CD4-positive, alpha-beta T cell treated with Interleukin-4 for 4 hours (primary cell): ENCODE measurements around the gene RCAN1.
"Not testable (repeated sequence)": the region's sequence is repeated elsewhere in the genome, so short reads cannot be mapped to it uniquely, and the experiment has no call there.

Source experiments
- DNase-seq: peaks from one replicate; pipeline ENCODE4 v3.0.0-alpha.2; 2020

Gene RCAN1

DNA sequence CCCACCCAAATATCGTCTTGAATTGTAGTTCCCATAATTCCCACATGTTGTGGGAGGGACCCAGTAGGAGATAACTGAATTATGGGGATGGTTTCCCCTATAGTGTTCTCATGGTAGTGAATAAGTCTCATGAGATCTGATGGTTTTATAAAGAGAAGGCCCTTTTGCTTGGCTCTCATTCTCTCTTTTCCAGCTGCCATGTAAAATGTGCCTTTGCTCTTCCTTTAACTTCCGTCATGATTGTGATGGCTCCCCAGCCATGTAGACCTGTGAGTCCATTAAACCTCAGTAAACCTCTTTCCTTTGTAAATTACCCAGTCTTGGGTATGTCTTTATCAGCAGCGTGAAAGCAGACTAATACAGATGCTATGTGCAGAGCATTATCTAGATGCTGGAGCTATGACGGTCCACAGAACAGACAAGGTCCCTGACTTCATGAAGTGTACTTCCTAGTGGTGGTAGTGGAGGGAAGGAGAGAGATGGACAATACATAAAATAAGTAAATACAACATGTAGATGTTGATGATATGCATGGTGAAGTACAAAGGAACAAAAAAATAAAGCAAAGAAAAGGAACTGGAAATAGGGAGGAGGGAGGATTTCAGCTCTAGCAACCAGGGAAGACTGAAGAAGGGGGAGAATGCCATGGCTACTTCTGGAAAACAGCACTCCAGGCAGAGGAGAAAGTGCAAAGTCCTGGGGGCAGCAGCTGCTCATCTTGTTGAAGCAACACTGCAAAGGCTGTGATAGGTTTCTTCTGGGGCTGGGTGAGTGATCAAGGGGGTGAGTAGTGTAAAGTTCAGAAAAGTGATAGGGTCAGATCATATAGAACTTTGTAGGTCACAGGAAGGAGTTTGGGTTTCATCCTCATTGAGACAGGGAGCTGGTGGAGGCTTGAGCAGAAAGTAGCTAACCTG, 6.8 kb upstream of the RCAN1 start:
- DNase-seq = no peak

DNA sequence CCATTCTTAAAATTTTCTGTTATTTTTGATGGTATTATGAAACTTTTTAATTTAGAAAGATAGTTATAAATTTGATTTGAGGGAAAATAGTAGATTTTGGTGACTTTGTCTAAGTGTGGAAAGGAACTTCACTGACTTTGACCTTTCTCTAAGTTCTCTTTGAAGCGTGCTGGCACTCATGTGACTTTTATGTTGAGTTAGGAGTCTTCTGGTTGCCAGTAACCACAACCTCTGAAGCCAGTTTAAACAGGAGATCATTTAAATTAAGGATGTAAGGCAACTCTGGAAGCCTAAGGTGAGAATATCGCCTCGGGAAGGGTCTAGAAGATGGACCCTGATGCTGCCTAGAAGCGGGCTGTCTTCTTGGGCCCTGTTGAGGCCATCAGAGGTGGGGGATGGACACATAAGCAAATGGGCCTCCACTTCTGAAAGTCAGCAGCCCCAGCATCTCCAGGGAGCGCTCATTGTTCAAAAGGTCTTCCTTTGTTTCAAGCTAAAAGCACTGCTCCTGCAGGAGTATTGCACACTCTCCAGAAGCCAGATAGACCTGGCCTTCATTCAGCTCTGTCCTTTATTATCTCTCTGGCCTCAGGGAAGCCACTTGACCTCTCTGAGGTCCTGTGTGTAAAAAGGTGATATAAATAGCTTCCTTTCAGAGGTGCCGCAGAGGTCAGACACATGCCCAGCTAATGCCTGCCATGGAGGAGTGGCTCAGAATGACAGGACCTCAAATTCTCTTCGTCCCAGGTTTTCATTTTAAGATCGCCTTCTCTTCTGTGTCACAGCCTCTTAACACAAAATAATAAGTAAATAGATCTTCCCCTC, 5.1 kb upstream of the RCAN1 start:
- no peak for DNase-seq

DNA sequence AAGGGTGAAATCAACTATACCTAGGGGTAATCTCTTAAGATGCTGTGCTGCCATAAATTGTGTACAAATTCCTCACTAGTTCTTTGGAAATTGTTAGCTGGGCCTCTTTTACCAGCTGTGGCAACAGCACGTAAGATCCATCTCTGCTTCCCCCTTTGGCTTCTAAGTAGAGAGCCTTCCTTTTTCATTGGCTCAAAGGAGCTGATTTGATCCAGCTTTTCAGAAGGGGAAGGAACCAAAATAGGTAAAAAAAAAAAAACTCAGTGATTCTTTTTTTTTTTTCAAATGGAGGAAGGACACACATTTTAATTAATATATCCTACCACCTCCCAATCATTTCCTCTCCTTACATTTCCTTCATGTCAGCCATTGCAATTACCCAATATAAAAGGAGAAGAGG, 4.0 kb upstream of the RCAN1 start:
- no peak for DNase-seq

- DNase-seq = no peak
These were observed 2.9 kb upstream of the RCAN1 start for GRCh38 chr21:34617753-34618339.

GRCh38 chr21:34615487-34615814, 538 bp upstream of the RCAN1 start:
- no peak for DNase-seq

- no peak for DNase-seq
These were observed 960 bp downstream of the RCAN1 start for GRCh38 chr21:34613679-34614627.

DNA sequence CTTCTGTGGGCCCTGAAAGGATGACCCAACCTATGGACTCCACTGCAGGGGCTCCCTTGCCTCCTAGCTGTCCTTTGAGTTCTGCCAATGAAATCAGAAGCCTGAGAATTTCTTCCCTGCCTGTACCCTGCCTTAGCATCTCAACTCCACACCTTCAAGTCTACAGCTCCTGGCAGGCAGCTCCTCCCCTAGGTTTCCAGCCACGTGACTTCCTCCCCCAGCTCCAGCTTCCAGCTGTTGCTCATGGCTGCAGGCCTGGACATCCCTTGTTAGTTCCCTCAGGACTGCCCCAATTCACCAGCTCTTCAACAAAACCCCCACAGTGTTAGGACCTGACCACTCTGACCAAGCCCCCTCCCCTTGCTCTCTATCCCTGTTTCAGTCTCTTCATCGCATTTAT, 2.4 kb downstream of the RCAN1 start:
- no peak for DNase-seq

GRCh38 chr21:34612056-34612455, 2.9 kb downstream of the RCAN1 start:
- no peak for DNase-seq

DNA sequence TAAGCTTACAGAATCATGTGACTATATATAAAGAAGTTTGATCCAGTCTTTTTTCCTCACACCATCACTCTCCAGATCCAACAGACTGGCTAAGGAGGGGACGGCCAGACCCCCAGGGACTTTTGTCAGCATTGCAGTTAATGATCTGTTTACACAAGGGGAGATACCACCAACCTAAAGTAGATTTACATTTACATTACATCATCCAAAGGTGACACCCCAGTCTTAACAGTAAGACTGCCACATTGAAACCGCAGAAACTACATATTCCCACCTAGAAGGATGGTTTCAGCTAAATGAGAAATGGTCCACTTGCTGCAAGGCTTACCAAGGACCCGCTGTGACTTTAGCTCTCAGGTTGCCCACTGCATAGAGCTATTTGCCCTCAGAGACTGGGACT, 3.4 kb downstream of the RCAN1 start:
- DNase-seq = no peak

DNA sequence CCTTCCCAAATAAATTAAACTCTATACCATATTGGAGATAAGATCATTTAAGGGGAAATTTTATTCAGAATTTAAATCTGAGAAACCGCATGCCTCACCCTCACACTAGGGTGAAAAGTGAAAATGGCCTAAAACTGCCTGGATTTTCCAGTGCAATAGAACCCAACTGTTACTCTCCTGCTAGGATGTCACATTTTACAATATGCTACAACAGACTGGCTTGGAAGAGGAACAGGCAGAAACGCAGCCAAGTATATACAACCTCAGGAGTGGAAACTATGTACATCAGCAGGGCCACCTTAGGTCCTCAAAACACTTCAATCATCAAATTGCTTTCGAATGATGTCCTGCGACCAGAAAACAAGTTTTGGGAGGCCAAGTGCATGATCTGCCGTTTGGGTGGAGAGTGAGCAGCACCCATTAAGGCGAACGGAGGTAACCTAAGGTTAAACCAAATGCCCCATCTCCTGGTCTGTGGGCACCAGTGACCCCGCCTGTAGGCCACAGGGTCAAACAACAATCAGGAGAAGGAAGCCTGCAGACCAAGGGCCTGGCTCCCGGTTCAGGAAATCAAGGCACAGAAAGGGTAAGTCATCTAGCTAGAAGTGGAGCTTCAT, 4.9 kb downstream of the RCAN1 start:
- no peak for DNase-seq

GRCh38 chr21:34609244-34609932, 5.5 kb downstream of the RCAN1 start:
- DNase-seq = no peak

DNA sequence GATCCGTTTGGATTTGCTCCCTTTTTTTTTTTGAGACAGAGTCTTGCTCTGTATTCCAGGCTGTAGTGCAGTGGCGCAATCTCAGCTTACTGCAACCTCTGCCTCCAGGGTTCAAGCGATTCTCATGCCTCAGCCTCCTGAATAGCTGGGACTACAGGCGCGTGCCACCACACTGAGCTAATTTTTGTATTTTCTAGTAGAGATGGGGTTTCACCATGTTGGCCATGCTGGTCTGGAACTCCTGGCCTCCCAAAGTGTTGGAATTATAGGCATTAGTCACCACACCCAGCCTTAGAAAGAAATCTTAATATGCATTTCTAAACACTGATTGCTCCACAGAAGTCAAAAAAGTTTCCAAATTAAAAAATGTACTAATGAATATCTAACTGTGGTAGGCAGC, 7.5 kb downstream of the RCAN1 start:
- not testable (repeated sequence) for DNase-seq

GRCh38 chr21:34606621-34607020, 8.3 kb downstream of the RCAN1 start:
- no peak for DNase-seq

GRCh38 chr21:34606051-34606450, 8.9 kb downstream of the RCAN1 start:
- DNase-seq = no peak

- DNase-seq = not testable (repeated sequence)
These were observed 10.0 kb downstream of the RCAN1 start for GRCh38 chr21:34604956-34605355.

DNA sequence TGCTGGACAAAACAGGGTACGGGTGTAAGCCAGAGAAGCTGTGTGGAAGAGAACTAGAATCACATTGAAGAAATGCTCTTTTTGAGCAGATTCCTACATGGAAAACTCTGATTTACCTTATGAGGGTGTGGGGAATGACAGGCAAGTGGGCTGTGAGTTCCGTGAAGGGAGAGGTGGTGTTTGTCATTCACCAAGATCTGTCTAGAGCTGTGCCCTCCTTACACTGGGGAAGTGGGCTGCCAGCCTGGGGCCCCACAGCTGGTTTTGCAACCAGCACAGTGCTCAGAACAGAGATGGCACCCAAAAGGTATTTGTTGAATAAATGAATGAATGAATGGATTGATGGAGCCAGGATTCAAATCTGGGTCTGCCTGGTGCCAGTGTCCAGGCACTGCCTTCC, 10.4 kb downstream of the RCAN1 start:
- no peak for DNase-seq

DNA sequence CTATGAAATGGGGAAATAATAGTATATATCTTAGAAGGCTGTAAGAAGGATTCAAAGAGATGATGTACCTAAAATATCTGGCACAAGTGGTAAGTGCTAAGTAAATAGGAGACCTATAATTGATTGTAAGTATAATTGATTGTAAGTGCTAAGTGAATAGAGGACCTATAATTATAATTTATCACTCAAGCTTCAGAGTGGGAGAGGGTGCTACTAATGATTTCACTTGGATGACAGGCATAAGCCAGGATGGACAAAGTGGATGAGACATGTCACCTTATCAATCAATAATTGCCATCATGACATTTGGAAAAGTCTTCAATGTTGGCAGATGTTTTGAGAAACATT, 11.2 kb downstream of the RCAN1 start:
- DNase-seq = no peak

DNA sequence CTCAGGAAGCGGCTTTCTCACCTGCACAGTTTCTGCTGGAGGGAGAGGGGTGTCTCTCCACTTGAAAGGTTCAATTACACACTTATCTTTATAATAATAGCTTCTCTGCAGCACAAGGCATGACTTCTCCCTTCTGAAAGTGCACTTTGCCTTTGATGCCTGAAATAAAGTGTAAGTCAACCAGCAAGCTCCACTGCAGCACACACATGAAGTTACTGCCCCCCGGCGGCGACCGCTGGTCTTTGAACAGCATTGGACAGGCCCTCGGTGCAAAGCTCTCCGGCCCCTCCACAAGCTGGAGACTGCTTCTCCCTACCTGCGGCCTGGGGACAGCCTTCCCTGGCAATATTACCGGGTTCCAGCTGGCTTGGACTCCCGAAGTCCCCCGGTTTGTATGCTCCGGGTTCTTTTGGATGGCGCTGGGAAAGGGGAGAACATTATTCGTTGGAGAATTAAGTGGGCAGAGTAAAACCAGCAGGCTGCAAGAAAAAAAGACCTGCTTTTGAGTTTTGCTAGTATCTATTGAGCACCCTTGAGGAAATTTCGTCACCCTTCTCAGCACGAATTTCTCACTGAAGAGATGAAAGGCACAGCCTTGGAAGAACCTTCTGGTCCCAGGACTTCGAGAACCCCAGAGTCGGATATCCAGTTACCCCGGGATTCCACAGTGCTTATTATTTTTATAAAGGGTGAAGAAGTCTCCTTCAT, 11.8 kb downstream of the RCAN1 start:
- peak; percentile 27 for DNase-seq

DNA sequence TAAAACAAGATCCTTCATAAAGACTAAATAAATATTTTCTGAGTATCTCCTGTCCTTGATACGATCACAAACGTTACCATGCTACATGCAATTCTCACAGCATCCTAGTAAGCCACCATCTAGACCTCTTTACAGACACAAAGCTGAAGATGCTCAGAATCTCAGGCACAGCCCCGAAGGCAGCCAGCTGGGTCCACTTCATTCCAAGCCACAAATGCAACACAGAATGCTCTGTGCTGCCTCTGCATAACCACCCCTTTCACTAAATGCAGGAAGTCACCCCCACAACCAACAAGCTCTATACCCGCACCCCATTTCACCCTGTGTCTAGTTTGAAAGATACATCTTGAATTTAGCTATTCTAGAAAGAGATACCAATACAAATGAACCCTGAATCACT, 12.9 kb downstream of the RCAN1 start:
- no peak for DNase-seq

- DNase-seq = no peak
These were observed 15.3 kb downstream of the RCAN1 start for GRCh38 chr21:34599534-34600101.
